GM12891 (cell line): Measurements from ENCODE around the gene AGBL1.
"Not testable (repeated sequence)": the region's sequence is repeated elsewhere in the genome, so short reads cannot be mapped to it uniquely, and the experiment has no call there.

ENCODE experiments used
- DNase-seq: peaks from one replicate; pipeline ENCODE4 v3.0.0; 2011; ENCODE audit warnings: low spot score; ENCODE audit not compliant: insufficient read length
- FAIRE-seq: peaks from 2 replicates; lab custom pipeline; 2011; peaks lifted over from hg19 to GRCh38; lab: Jason Lieb, UNC
- PAX5 ChIP-seq: IDR thresholded peaks from 2 replicates; pipeline ENCODE4 v1.6.1; 2011; ENCODE audit warnings: low read length, moderate library complexity, mild to moderate bottlenecking; ENCODE audit not compliant: insufficient read depth, severe bottlenecking
- POLR2A ChIP-seq: IDR thresholded peaks from 2 replicates; pipeline ENCODE4 v1.6.1; 2011; ENCODE audit warnings: low read depth, low read length, control low read depth
- POLR2AphosphoS5 ChIP-seq: IDR thresholded peaks from 2 replicates; pipeline ENCODE4 v1.6.1; 2011; ENCODE audit warnings: low read depth, low read length, control low read depth
- POU2F2 ChIP-seq: IDR thresholded peaks from 2 replicates; pipeline ENCODE4 v1.6.1; 2011; ENCODE audit warnings: low read depth, mild to moderate bottlenecking, control low read depth, low read length, moderate library complexity
- SPI1 ChIP-seq: IDR thresholded peaks from 2 replicates; pipeline ENCODE4 v1.6.1; 2011; ENCODE audit warnings: low read depth, low read length, control low read depth
- TAF1 ChIP-seq: IDR thresholded peaks from 2 replicates; pipeline ENCODE4 v1.6.1; 2011; ENCODE audit warnings: low read depth, low read length, control low read depth

AGBL1 gene

GRCh38 chr15:86493884-86494283 lies 414.2 kb downstream of the AGBL1 start:
- no peak for TF ChIP-seq POU2F2
- no peak for TF ChIP-seq POLR2A
- no peak for TF ChIP-seq POLR2AphosphoS5
- TF ChIP-seq PAX5, result no peak
- no peak for TF ChIP-seq SPI1
- TF ChIP-seq TAF1, result no peak
- no peak for FAIRE-seq
- DNase-seq, result no peak

DNA sequence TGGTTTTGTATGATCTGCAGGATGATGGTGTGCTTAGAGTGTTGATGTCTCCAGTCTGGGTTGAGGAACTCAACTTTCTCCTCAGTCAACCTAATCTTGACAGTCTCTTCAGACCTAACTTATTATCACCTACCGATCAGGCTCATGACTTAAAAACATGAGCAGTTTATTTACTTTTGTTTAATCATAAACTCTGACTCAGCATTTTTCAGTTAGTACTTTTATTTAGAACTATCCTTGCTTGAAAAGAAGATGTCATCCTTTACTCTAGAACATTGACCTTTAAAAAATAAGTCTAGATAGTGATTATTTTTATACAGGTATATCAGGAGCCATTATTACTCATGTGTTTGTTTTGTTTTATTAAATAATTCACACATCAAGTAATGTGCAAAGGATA lies 414.8 kb downstream of the AGBL1 start:
- FAIRE-seq, result no peak
- DNase-seq, result no peak
- TF ChIP-seq PAX5 (no peak), SPI1 (no peak), POU2F2 (no peak), TAF1 (no peak), POLR2AphosphoS5 (no peak), POLR2A (no peak)

- no peak for TF ChIP-seq SPI1
- no peak for TF ChIP-seq PAX5
- TF ChIP-seq TAF1, result no peak
- TF ChIP-seq POLR2AphosphoS5, result no peak
- no peak for TF ChIP-seq POU2F2
- TF ChIP-seq POLR2A, result no peak
- no peak for FAIRE-seq
- DNase-seq, result no peak
Measured at GRCh38 chr15:86502301-86502700, 422.6 kb downstream of the AGBL1 start.

- TF ChIP-seq SPI1, result no peak
- no peak for TF ChIP-seq POLR2A
- no peak for TF ChIP-seq POU2F2
- no peak for TF ChIP-seq POLR2AphosphoS5
- TF ChIP-seq TAF1, result no peak
- TF ChIP-seq PAX5, result no peak
- DNase-seq (no peak), FAIRE-seq (no peak)
Measured at GRCh38 chr15:86505951-86506350, 426.3 kb downstream of the AGBL1 start.

GRCh38 chr15:86506401-86506800 lies 426.7 kb downstream of the AGBL1 start:
- no peak for TF ChIP-seq POLR2AphosphoS5
- TF ChIP-seq SPI1, result no peak
- TF ChIP-seq PAX5, result no peak
- no peak for TF ChIP-seq POLR2A
- TF ChIP-seq TAF1, result no peak
- no peak for TF ChIP-seq POU2F2
- FAIRE-seq (no peak), DNase-seq (no peak)

GRCh38 chr15:86515625-86516024 lies 436.0 kb downstream of the AGBL1 start:
- no peak for FAIRE-seq
- no peak for TF ChIP-seq SPI1
- TF ChIP-seq POLR2AphosphoS5, result no peak
- no peak for TF ChIP-seq TAF1
- no peak for DNase-seq

GRCh38 chr15:86522721-86523120 lies 443.1 kb downstream of the AGBL1 start:
- no peak for FAIRE-seq
- DNase-seq, result no peak
- TF ChIP-seq POLR2AphosphoS5 (no peak), PAX5 (no peak), TAF1 (no peak), SPI1 (no peak), POU2F2 (no peak), POLR2A (no peak)

DNA sequence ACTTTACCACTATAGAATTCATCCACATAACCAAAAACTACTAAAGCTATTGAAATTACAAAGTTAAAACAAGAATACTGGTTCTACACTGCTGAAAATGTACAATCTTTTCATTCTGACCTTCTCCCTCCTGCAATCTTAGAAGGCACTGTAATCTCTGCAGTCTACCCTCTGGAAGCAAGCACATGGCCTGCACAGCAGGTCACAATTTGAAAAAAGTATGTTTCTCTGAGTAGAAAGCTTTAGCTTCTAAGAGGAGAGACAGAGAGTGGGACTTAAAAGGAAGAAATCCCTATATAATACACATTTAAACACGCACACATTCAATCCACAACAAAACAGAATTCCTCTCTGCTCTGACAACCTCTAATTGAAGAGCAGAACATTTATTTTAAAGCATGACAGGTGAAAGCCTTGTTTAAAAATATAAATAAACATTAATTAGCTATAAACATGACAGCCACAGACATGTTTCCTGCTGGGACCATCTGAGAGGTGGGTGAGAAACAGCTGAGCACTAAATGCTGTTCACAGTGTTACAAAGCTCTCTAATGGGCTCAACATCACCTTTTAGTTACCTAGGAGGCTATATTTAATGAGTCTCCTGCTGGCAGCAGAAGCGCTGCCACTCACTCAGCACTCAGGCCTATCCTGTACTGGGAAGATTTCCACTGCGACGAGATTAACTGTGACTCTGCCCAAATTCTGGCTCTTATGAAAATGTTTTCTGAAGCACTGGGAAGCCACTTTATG lies 447.4 kb downstream of the AGBL1 start:
- TF ChIP-seq SPI1, result no peak
- TF ChIP-seq POLR2A, result no peak
- no peak for TF ChIP-seq PAX5
- TF ChIP-seq POU2F2, result no peak
- no peak for TF ChIP-seq TAF1
- TF ChIP-seq POLR2AphosphoS5, result no peak
- DNase-seq (no peak), FAIRE-seq (no peak)

GRCh38 chr15:86528094-86528493 lies 448.4 kb downstream of the AGBL1 start:
- not testable (repeated sequence) for DNase-seq, FAIRE-seq

- TF ChIP-seq POLR2A (no peak), PAX5 (no peak), POU2F2 (no peak), POLR2AphosphoS5 (no peak), TAF1 (no peak), SPI1 (no peak)
- FAIRE-seq, result no peak
- DNase-seq, result no peak
Measured at GRCh38 chr15:86538141-86538540, 458.5 kb downstream of the AGBL1 start.
